GM23338 (cell line): ENCODE measurements around the gene PCDHB15. TPM values are rescaled to one million over a fixed set of nuclear protein-coding genes. Genes with fewer than 3 reads are reported as not detected.

Experiments
- ATAC-seq: fragments of 200-7000 bp; cut with Tn5 transposase; 3 replicates; pipeline ENCODE4 v1.9.1; 2020
- DNase-seq: peaks from one replicate; pipeline ENCODE4 v3.0.0-alpha.2; 2015; ENCODE audit warnings: low spot score
- H2AFZ ChIP-seq: fragments of 200-600 bp; sonication (generic); 2 replicates; pipeline ENCODE4 v1.8.0; 2016; ENCODE audit warnings: antibody characterized with exemption, mild to moderate bottlenecking, moderate library complexity
- H3F3A ChIP-seq: fragments of 200-600 bp; sonication (generic); replicated peaks from 2 replicates; pipeline ENCODE4 v1.8.0; 2017; ENCODE audit warnings: antibody characterized with exemption, mixed run types, low read depth
- H3K27ac ChIP-seq: fragments of 200-600 bp; sonication (generic); 2 replicates; pipeline ENCODE4 v1.6.1; 2016; ENCODE audit warnings: low read depth
- H3K27me3 ChIP-seq: fragments of 200-600 bp; sonication (generic); 2 replicates; pipeline ENCODE4 v1.8.0; 2016; ENCODE audit warnings: mild to moderate bottlenecking, mixed run types, moderate library complexity; ENCODE audit not compliant: insufficient read depth
- H3K36me3 ChIP-seq: fragments of 200-600 bp; sonication (generic); 2 replicates; pipeline ENCODE4 v1.8.0; 2016; ENCODE audit warnings: mild to moderate bottlenecking; ENCODE audit not compliant: insufficient read depth
- H3K4me1 ChIP-seq: fragments of 200-600 bp; sonication (generic); 2 replicates; pipeline ENCODE4 v1.8.0; 2016; ENCODE audit warnings: mild to moderate bottlenecking, moderate library complexity; ENCODE audit not compliant: insufficient read depth
- H3K4me2 ChIP-seq: fragments of 200-600 bp; sonication (generic); 2 replicates; pipeline ENCODE4 v1.7.1; 2017; ENCODE audit warnings: mixed run types
- H3K4me3 ChIP-seq: fragments of 200-600 bp; sonication (generic); 2 replicates; pipeline ENCODE4 v1.6.1; 2016; ENCODE audit warnings: mixed run types
- H3K79me2 ChIP-seq: fragments of 200-600 bp; sonication (generic); replicated peaks from 2 replicates; pipeline ENCODE4 v1.8.0; 2017; ENCODE audit warnings: mild to moderate bottlenecking; ENCODE audit not compliant: insufficient read depth
- H3K9me2 ChIP-seq: fragments of 200-600 bp; sonication (generic); 2 replicates; pipeline ENCODE4 v1.8.0; 2017; ENCODE audit not compliant: insufficient read depth
- H4K20me1 ChIP-seq: fragments of 200-600 bp; sonication (generic); replicated peaks from 2 replicates; pipeline ENCODE4 v1.8.0; 2017; ENCODE audit warnings: mild to moderate bottlenecking; ENCODE audit not compliant: insufficient read depth
- H3K27ac Mint-ChIP-seq: 2 replicates; pipeline ENCODE4 v1.8.0; 2020; ENCODE audit warnings: inconsistent platforms, mild to moderate bottlenecking, moderate library complexity, mixed read lengths
- H3K27me3 Mint-ChIP-seq: 3 replicates; pipeline ENCODE4 v1.8.0; 2022; ENCODE audit warnings: low read depth, mild to moderate bottlenecking, moderate library complexity, mixed read lengths, inconsistent platforms; ENCODE audit not compliant: insufficient read depth, poor library complexity
- H3K36me3 Mint-ChIP-seq: 3 replicates; pipeline ENCODE4 v1.8.0; 2021; ENCODE audit warnings: low read depth, mild to moderate bottlenecking, inconsistent platforms, moderate library complexity, mixed read lengths
- H3K4me1 Mint-ChIP-seq: 3 replicates; pipeline ENCODE4 v1.8.0; 2020; ENCODE audit warnings: mild to moderate bottlenecking, inconsistent platforms, mixed read lengths
- H3K4me3 Mint-ChIP-seq: 3 replicates; pipeline ENCODE4 v1.8.0; 2021; ENCODE audit warnings: moderate library complexity, mild to moderate bottlenecking, inconsistent platforms, mixed read lengths
- H3K9me3 Mint-ChIP-seq: 3 replicates; pipeline ENCODE4 v1.8.0; 2020; ENCODE audit warnings: moderate library complexity, mild to moderate bottlenecking, inconsistent platforms, mixed read lengths
- CREB1 ChIP-seq: fragments of 250-450 bp; sonication (Bioruptor Pico); IDR thresholded peaks from 2 replicates; pipeline ENCODE4 v1.5.0; 2020; ENCODE audit warnings: low read depth, mild to moderate bottlenecking, moderate library complexity
- EZH2 ChIP-seq: fragments of 200-600 bp; sonication (generic); IDR thresholded peaks from one replicate; pipeline ENCODE4 v1.8.0; 2017; ENCODE audit warnings: antibody characterized with exemption, mild to moderate bottlenecking, low read depth; ENCODE audit not compliant: unreplicated experiment
- EZH2phosphoT487 ChIP-seq: fragments of 200-600 bp; sonication (generic); IDR thresholded peaks from one replicate; pipeline ENCODE4 v1.8.1; 2018; ENCODE audit warnings: antibody characterized with exemption; ENCODE audit not compliant: unreplicated experiment
- JUNB ChIP-seq: IDR thresholded peaks from one replicate; pipeline ENCODE4 v1.6.1; 2016; ENCODE audit warnings: antibody characterized with exemption; ENCODE audit not compliant: unreplicated experiment
- NANOG ChIP-seq: IDR thresholded peaks from 2 replicates; pipeline ENCODE4 v1.6.1; 2016; ENCODE audit warnings: antibody characterized with exemption, borderline replicate concordance
- POLR2AphosphoS5 ChIP-seq: IDR thresholded peaks from 2 replicates; pipeline ENCODE4 v1.6.1; 2016; ENCODE audit warnings: antibody characterized with exemption, low read depth
- STAT1 ChIP-seq: IDR thresholded peaks from one replicate; pipeline ENCODE4 v1.6.1; 2016; ENCODE audit warnings: antibody characterized with exemption; ENCODE audit not compliant: unreplicated experiment
- ZNF114 ChIP-seq: fragments of 250-450 bp; sonication (Bioruptor Pico); IDR thresholded peaks from 2 replicates; pipeline ENCODE4 v1.5.0; 2020; ENCODE audit warnings: mild to moderate bottlenecking, moderate library complexity
- ZNF331 ChIP-seq: fragments of 250-450 bp; sonication (Bioruptor Pico); IDR thresholded peaks from 2 replicates; pipeline ENCODE4 v1.5.0; 2020; ENCODE audit warnings: low read depth, mild to moderate bottlenecking, moderate library complexity
- polyA plus RNA-seq: library from polyadenylated mRNA; unstranded; fragments of >200 nt; fragmentation: Nextera tagmentation; extraction: Ambion mirVana; gene quantifications from 2 replicates; pipeline ENCODE4 v1.2.1, GENCODE V29; 2016
- total RNA-seq: library from RNA; depleted of rRNA; stranded (reverse); fragments of >200 nt; shearing (Covaris generic); gene quantifications from 2 replicates; pipeline ENCODE4 v1.2.3, GENCODE V29; 2014
- TF ChIP-seq, protein P1 (sequence below), 2 experiments: fragments of 200-600 bp in 1 of 2; sonication (generic) in 1 of 2; conservative IDR thresholded peaks; 2 replicates each; pipeline versions ENCODE4 v1.5.1 to v1.6.1; 2016 to 2017; ENCODE audit warnings: antibody characterized with exemption in 2 of 2, low read depth in 2 of 2, mild to moderate bottlenecking in 2 of 2, moderate library complexity in 1 of 2
- TF ChIP-seq, protein P2 (sequence below): IDR thresholded peaks from 2 replicates; pipeline ENCODE4 v1.6.1; 2016; ENCODE audit warnings: antibody characterized with exemption
- TF ChIP-seq, protein P3 (sequence below): IDR thresholded peaks from one replicate; pipeline ENCODE4 v1.6.1; 2018; ENCODE audit warnings: antibody characterized with exemption; ENCODE audit not compliant: unreplicated experiment
- TF ChIP-seq, protein P4 (sequence below): fragments of 250-450 bp; sonication (Bioruptor Pico); IDR thresholded peaks from 2 replicates; pipeline ENCODE4 v1.5.0; 2020; ENCODE audit warnings: mild to moderate bottlenecking, moderate library complexity

Gene PCDHB15
- total and polyA plus RNA-seq, 2 experiments from 2014 or later: 4.9 to 12.1 TPM

- Histone ChIP-seq H2AFZ (no peak overlapping the region), H3K4me2 (no peak overlapping the region), H4K20me1 (no peaks in the 10 kb centered on the region), H3K79me2 (no peaks in the 10 kb centered on the region), H3K36me3 (peaks cover 39% of the 10 kb centered on the region), H3F3A (no peaks in the 10 kb centered on the region), H3K9me2 (no peaks in the 10 kb centered on the region), H3K4me3 (no peak overlapping the region), H3K27ac (no peak overlapping the region), H3K27me3 (no peaks in the 10 kb centered on the region), H3K4me1 (no peaks in the 10 kb centered on the region)
- H3K27me3 Mint-ChIP-seq: no peaks in the 10 kb centered on the region
- no peak for ATAC-seq
- no peak overlapping the region for H3K27ac Mint-ChIP-seq
- peaks cover 60% of the 10 kb centered on the region; the same call in 2 of the 3 replicates for H3K36me3 Mint-ChIP-seq
- H3K4me1 Mint-ChIP-seq: no peaks in the 10 kb centered on the region
- H3K9me3 Mint-ChIP-seq: peaks cover 95% of the 10 kb centered on the region
- DNase-seq: no peak
- H3K4me3 Mint-ChIP-seq: no peak overlapping the region
- TF ChIP-seq, protein P1, sequence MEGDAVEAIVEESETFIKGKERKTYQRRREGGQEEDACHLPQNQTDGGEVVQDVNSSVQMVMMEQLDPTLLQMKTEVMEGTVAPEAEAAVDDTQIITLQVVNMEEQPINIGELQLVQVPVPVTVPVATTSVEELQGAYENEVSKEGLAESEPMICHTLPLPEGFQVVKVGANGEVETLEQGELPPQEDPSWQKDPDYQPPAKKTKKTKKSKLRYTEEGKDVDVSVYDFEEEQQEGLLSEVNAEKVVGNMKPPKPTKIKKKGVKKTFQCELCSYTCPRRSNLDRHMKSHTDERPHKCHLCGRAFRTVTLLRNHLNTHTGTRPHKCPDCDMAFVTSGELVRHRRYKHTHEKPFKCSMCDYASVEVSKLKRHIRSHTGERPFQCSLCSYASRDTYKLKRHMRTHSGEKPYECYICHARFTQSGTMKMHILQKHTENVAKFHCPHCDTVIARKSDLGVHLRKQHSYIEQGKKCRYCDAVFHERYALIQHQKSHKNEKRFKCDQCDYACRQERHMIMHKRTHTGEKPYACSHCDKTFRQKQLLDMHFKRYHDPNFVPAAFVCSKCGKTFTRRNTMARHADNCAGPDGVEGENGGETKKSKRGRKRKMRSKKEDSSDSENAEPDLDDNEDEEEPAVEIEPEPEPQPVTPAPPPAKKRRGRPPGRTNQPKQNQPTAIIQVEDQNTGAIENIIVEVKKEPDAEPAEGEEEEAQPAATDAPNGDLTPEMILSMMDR (conservative IDR thresholded peaks at IDR 0.05; ENCODE audit: low read depth in 2 of 2): no peak
- TF ChIP-seq ZNF114 (CRISPR knock-in tag) (no peak), EZH2phosphoT487 (no peak), POLR2AphosphoS5 (no peak), ZNF331 (CRISPR knock-in tag) (no peak), CREB1 (CRISPR knock-in tag) (no peak), JUNB (no peak), NANOG (no peak), EZH2 (no peak), STAT1 (no peak)
- TF ChIP-seq, protein P2, sequence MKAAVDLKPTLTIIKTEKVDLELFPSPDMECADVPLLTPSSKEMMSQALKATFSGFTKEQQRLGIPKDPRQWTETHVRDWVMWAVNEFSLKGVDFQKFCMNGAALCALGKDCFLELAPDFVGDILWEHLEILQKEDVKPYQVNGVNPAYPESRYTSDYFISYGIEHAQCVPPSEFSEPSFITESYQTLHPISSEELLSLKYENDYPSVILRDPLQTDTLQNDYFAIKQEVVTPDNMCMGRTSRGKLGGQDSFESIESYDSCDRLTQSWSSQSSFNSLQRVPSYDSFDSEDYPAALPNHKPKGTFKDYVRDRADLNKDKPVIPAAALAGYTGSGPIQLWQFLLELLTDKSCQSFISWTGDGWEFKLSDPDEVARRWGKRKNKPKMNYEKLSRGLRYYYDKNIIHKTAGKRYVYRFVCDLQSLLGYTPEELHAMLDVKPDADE: no peak
- TF ChIP-seq, protein P3, sequence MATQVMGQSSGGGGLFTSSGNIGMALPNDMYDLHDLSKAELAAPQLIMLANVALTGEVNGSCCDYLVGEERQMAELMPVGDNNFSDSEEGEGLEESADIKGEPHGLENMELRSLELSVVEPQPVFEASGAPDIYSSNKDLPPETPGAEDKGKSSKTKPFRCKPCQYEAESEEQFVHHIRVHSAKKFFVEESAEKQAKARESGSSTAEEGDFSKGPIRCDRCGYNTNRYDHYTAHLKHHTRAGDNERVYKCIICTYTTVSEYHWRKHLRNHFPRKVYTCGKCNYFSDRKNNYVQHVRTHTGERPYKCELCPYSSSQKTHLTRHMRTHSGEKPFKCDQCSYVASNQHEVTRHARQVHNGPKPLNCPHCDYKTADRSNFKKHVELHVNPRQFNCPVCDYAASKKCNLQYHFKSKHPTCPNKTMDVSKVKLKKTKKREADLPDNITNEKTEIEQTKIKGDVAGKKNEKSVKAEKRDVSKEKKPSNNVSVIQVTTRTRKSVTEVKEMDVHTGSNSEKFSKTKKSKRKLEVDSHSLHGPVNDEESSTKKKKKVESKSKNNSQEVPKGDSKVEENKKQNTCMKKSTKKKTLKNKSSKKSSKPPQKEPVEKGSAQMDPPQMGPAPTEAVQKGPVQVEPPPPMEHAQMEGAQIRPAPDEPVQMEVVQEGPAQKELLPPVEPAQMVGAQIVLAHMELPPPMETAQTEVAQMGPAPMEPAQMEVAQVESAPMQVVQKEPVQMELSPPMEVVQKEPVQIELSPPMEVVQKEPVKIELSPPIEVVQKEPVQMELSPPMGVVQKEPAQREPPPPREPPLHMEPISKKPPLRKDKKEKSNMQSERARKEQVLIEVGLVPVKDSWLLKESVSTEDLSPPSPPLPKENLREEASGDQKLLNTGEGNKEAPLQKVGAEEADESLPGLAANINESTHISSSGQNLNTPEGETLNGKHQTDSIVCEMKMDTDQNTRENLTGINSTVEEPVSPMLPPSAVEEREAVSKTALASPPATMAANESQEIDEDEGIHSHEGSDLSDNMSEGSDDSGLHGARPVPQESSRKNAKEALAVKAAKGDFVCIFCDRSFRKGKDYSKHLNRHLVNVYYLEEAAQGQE: no peak
- TF ChIP-seq, protein P4, sequence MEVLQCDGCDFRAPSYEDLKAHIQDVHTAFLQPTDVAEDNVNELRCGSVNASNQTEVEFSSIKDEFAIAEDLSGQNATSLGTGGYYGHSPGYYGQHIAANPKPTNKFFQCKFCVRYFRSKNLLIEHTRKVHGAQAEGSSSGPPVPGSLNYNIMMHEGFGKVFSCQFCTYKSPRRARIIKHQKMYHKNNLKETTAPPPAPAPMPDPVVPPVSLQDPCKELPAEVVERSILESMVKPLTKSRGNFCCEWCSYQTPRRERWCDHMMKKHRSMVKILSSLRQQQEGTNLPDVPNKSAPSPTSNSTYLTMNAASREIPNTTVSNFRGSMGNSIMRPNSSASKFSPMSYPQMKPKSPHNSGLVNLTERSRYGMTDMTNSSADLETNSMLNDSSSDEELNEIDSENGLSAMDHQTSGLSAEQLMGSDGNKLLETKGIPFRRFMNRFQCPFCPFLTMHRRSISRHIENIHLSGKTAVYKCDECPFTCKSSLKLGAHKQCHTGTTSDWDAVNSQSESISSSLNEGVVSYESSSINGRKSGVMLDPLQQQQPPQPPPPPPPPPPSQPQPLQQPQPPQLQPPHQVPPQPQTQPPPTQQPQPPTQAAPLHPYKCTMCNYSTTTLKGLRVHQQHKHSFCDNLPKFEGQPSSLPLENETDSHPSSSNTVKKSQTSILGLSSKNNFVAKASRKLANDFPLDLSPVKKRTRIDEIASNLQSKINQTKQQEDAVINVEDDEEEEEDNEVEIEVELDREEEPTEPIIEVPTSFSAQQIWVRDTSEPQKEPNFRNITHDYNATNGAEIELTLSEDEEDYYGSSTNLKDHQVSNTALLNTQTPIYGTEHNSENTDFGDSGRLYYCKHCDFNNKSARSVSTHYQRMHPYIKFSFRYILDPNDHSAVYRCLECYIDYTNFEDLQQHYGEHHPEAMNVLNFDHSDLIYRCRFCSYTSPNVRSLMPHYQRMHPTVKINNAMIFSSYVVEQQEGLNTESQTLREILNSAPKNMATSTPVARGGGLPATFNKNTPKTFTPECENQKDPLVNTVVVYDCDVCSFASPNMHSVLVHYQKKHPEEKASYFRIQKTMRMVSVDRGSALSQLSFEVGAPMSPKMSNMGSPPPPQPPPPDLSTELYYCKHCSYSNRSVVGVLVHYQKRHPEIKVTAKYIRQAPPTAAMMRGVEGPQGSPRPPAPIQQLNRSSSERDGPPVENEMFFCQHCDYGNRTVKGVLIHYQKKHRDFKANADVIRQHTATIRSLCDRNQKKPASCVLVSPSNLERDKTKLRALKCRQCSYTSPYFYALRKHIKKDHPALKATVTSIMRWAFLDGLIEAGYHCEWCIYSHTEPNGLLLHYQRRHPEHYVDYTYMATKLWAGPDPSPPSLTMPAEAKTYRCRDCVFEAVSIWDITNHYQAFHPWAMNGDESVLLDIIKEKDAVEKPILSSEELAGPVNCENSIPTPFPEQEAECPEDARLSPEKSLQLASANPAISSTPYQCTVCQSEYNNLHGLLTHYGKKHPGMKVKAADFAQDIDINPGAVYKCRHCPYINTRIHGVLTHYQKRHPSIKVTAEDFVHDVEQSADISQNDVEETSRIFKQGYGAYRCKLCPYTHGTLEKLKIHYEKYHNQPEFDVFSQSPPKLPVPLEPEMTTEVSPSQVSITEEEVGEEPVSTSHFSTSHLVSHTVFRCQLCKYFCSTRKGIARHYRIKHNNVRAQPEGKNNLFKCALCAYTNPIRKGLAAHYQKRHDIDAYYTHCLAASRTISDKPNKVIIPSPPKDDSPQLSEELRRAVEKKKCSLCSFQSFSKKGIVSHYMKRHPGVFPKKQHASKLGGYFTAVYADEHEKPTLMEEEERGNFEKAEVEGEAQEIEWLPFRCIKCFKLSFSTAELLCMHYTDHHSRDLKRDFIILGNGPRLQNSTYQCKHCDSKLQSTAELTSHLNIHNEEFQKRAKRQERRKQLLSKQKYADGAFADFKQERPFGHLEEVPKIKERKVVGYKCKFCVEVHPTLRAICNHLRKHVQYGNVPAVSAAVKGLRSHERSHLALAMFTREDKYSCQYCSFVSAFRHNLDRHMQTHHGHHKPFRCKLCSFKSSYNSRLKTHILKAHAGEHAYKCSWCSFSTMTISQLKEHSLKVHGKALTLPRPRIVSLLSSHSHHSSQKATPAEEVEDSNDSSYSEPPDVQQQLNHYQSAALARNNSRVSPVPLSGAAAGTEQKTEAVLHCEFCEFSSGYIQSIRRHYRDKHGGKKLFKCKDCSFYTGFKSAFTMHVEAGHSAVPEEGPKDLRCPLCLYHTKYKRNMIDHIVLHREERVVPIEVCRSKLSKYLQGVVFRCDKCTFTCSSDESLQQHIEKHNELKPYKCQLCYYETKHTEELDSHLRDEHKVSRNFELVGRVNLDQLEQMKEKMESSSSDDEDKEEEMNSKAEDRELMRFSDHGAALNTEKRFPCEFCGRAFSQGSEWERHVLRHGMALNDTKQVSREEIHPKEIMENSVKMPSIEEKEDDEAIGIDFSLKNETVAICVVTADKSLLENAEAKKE (CRISPR knock-in tag): no peak
Observed at GRCh38 chr5:141258948-141259347, 13.8 kb downstream of the PCDHB15 start.
